Measurements from ENCODE around the gene ZNF823. TPM values are rescaled to one million over a fixed set of nuclear protein-coding genes. Genes with fewer than 3 reads are reported as not detected.
A peak's percentile ranks its signal among the peaks of the same experiment; 100 is the strongest.

ZNF823 gene
- 12.0 and 12.4 TPM in 2 replicates for total RNA-seq
- long read RNA-seq, transcript ZNF823-204 (2 exons, 698 nt), result minor isoform, 7 of 111 reads
- long read RNA-seq, transcript ZNF823-201 (4 exons, 2,423 nt), result major isoform, 90 of 111 reads
- long read RNA-seq, partial matches to known transcripts, result 1 of 111 reads
- long read RNA-seq, other reads (novel, unspliced or antisense), result 12 of 111 reads

GRCh38 chr19:11738746-11739620, at the start of gene ZNF823:
ZNF823 (minus strand) TSS chr19:11738946; CDS start chr19:11738819, 127 bp downstream.
- DNase-seq (ENCODE audit: low spot score, unreplicated experiment), result peak; percentile 99
- peak within 1 kb of the TSS; percentile 100 for H3K27ac Mint-ChIP-seq
- H3K36me3 Mint-ChIP-seq (ENCODE audit: insufficient read depth), result peaks cover 9% of the 10 kb centered on the region
- H3K27me3 Mint-ChIP-seq, result no peaks in the 10 kb centered on the region
- TF ChIP-seq CTCF (IDR thresholded peaks at IDR 0.05; ENCODE audit: unreplicated experiment), result no peak
- peaks cover 20% of the 10 kb centered on the region for H3K4me1 Mint-ChIP-seq (ENCODE audit: low read depth)
- H3K9me3 Mint-ChIP-seq (ENCODE audit: low read depth), result no peaks in the 10 kb centered on the region
- H3K4me3 Mint-ChIP-seq (ENCODE audit: low read depth), result peak within 1 kb of the TSS; percentile 100

DNA sequence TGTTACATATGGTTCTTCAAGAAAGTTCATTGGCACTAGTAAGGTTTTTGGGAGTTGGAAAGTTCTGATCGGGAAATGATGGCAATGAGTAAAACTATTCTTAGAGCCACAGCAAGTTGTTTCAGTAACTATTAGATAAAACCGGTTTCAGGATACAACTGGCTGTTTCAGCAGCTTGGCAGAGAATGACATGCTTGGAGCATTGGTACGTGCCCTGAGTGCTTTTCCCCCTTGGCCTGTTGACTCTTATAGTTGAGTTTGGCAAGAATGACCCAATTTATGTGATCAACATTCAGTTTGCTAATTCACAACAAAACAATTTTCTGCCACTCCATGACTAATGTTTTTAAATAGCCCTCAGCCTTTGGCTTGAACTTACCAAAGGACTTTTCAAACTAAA, 48.8 kb upstream of the ZNF823 start:
- no peak for TF ChIP-seq CTCF (IDR thresholded peaks at IDR 0.05; ENCODE audit: unreplicated experiment)
- H3K27me3 Mint-ChIP-seq, result peaks cover 3% of the 10 kb centered on the region
- H3K4me3 Mint-ChIP-seq (ENCODE audit: low read depth), result no peak overlapping the region
- DNase-seq (ENCODE audit: low spot score, unreplicated experiment), result no peak
- peaks cover 23% of the 10 kb centered on the region for H3K36me3 Mint-ChIP-seq (ENCODE audit: insufficient read depth)
- H3K9me3 Mint-ChIP-seq (ENCODE audit: low read depth), result peaks cover 40% of the 10 kb centered on the region
- H3K27ac Mint-ChIP-seq, result no peak overlapping the region
- no peaks in the 10 kb centered on the region for H3K4me1 Mint-ChIP-seq (ENCODE audit: low read depth)

- DNase-seq (ENCODE audit: low spot score, unreplicated experiment), result no peak
- H3K27me3 Mint-ChIP-seq, result no peaks in the 10 kb centered on the region
- H3K4me1 Mint-ChIP-seq (ENCODE audit: low read depth), result no peaks in the 10 kb centered on the region
- no peak overlapping the region for H3K27ac Mint-ChIP-seq
- peaks cover 47% of the 10 kb centered on the region for H3K9me3 Mint-ChIP-seq (ENCODE audit: low read depth)
- H3K36me3 Mint-ChIP-seq (ENCODE audit: insufficient read depth), result peaks cover 46% of the 10 kb centered on the region
- no peak overlapping the region for H3K4me3 Mint-ChIP-seq (ENCODE audit: low read depth)
- TF ChIP-seq CTCF (IDR thresholded peaks at IDR 0.05; ENCODE audit: unreplicated experiment), result no peak
Observed at GRCh38 chr19:11784356-11784755, 45.6 kb upstream of the ZNF823 start.

DNA sequence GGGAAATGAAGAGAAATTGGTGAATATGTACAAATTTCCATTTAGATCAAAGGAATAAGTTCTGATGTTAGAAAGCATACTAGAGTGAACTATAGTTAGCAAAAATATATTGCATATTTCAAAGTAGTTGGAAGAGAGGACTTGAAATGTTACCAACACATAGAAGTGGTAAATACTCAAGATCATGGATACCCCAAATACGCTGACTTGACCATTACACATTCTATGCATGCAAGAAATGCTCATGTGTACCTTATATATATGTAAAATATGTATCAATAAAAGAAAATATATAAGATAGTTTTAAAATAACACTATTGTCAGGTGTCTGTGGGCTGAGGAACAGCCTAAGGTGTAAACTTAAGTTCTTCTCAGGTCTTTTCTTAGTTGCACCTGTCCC, 45.0 kb upstream of the ZNF823 start:
- Mint-ChIP-seq H3K4me3 (ENCODE audit: low read depth) (no peak overlapping the region), H3K27me3 (no peaks in the 10 kb centered on the region), H3K9me3 (ENCODE audit: low read depth) (peaks cover 44% of the 10 kb centered on the region), H3K4me1 (ENCODE audit: low read depth) (no peaks in the 10 kb centered on the region), H3K36me3 (ENCODE audit: insufficient read depth) (peaks cover 52% of the 10 kb centered on the region), H3K27ac (peak overlapping the region; percentile 1)
- DNase-seq (ENCODE audit: low spot score, unreplicated experiment), result no peak
- no peak for TF ChIP-seq CTCF (IDR thresholded peaks at IDR 0.05; ENCODE audit: unreplicated experiment)

- no peak overlapping the region for H3K27ac Mint-ChIP-seq
- peaks cover 68% of the 10 kb centered on the region for H3K36me3 Mint-ChIP-seq (ENCODE audit: insufficient read depth)
- peaks cover 46% of the 10 kb centered on the region for H3K9me3 Mint-ChIP-seq (ENCODE audit: low read depth)
- no peak overlapping the region for H3K4me3 Mint-ChIP-seq (ENCODE audit: low read depth)
- no peaks in the 10 kb centered on the region for H3K4me1 Mint-ChIP-seq (ENCODE audit: low read depth)
- no peak for TF ChIP-seq CTCF (IDR thresholded peaks at IDR 0.05; ENCODE audit: unreplicated experiment)
- DNase-seq (ENCODE audit: low spot score, unreplicated experiment), result no peak
- H3K27me3 Mint-ChIP-seq, result no peaks in the 10 kb centered on the region
Observed at GRCh38 chr19:11781295-11782057, 42.7 kb upstream of the ZNF823 start.

Measured in progenitor cell of endocrine pancreas (in vitro differentiated cells).